HG03025 (cell line): ENCODE measurements around the gene PLCH1.

Experiments
- ATAC-seq: cut with Tn5 transposase; IDR thresholded peaks from one replicate; pipeline ENCODE4 v1.9.1; 2021; ENCODE audit warnings: mild to moderate bottlenecking, moderate library complexity; ENCODE audit not compliant: unreplicated experiment, low FRiP score

PLCH1 gene

DNA sequence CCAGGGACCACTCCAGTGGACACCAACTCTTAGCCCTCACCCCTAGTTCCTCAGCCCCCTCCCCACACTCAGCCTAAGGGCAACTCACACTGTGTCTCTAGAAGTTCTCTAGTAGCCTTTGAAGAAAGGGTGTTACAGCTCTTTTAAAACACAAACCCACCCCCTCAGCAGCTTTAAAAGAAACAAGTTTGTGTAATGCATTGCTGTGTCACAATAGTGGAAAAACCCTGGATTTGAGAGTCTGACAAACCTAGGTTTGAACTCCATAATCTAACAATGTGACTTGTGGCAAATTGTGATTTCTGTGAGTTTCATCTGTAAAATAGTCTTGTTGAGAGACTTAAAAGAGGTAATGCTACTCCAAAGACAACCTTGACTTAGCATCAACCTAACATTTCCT, 54.0 kb downstream of the PLCH1 start:
- ATAC-seq: no peak

DNA sequence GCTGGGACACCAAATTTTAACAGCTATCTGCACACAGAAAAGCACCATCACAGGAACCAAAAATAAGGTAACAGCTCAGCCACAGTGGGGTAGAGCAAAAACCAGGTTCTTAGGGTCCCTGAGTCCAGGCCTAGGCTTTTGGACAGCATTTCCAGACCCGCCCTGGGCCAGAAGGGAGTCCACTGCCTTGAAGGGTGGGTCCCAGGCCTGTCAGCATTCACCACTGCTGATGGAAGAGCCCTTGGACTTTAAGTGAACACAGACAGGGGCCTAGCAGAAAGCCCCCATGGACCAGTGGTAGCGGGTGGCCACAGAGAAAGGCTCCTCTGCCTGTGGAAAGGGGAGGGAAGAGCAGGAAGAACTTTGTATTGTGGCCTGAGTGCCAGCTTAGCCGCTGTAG, 56.4 kb downstream of the PLCH1 start:
- no peak for ATAC-seq

DNA sequence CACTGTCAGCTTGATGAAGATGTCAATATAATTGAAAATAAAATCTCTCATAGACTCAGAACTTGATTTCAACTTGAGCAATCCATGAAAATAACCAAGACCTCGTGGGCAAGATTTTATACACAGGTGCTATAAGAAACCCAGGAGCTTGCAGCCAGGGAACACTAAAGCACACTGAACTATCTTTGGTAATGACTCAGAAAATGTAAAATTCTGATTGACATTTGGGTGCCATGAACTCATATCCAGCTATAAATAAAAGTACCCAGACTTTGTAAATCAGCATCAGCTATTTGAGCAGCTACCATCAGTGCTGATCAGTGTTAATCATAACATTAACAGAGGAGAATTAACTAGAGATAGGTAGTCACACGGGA, 61.5 kb downstream of the PLCH1 start:
- ATAC-seq: no peak

DNA sequence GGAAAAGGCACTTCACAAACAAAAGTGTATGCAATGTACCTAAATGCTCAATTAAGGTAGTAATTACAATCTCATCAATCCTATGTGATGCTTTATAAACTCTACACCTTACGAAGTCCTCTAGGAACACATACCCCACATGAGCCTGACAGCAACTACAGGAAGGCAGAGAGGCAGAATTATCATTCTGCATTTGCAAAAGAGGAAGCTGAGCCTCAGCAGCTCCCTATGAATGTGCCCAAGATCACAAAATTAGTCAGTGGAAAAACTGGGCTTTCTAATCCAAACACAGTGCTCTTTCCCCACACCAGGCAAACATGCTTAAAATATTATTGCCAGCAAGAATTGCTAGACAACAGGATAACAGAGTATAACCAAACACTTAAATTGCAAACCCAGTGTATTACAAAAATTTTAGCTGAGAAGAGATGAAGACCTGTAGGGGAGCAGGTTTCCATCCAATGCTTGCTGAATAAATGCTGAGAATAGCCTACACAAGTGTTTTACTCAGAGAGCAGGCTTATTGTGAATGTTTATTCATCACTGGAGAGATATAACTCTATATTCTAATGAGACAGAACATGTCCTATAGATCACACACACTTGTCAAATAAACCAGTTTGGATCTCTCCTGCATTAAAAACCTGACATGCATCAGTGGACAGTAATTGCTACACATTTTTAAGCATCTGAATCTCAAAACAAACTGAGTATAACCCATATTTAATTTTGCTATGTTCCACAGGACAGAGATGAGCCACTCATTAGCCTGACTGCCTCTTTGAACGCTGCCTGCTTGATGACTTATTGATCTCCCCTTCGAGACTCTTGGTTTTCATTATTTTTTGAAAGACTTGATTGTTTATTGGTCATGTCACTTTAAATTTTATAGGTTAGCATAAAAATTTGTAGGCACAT, 62.2 kb downstream of the PLCH1 start:
- ATAC-seq: no peak

DNA sequence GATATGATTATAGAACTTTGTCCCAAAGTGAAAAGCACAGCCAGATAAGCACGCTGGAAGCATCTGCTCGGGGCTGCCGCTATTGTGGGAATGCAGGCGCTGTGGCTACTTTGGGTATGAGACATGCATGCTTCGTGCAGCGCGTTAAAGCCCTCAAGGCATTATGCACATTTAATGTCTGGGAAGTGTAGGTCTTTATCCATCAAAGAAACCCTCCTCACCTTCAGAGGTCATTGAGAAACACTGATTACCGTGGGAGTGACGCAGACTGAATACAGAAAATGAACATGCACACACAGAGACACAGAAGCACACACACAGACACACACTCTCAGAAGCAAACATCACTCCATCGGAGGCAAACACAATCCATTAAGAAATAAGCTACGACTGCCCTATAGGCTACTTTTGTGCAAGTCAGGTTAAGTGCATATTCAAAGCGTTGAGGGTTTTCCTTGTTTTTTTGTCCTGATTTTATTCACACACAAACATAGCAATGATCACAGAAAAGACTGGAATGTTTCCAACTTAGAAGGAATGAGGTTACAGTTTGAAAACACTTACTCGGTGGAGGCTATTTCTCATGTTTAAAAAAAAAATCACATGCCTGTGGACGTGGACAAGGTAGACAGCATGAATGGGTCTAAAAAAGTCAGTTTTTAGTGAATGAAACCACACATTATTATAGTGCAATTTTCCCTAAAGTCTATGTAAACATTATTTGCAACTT, 68.5 kb downstream of the PLCH1 start:
- ATAC-seq: no peak

DNA sequence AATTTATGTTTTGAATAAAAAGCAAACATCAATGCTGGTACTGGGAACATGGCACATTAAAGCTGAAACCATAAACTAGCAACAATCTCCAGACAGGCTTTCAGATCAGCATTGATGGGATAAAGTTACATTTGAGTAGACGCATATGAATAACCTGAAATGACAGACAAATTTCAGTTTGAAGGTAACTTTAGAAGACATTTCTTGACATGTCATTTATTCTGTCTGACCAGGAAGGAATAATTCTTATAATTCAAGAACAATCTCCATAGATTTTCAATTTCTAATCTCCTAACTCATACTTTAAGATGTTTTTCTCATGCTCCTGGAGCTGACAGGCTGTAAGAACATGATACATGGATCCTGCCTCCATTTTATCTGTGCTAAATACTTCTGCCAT, 69.8 kb downstream of the PLCH1 start:
- no peak for ATAC-seq

DNA sequence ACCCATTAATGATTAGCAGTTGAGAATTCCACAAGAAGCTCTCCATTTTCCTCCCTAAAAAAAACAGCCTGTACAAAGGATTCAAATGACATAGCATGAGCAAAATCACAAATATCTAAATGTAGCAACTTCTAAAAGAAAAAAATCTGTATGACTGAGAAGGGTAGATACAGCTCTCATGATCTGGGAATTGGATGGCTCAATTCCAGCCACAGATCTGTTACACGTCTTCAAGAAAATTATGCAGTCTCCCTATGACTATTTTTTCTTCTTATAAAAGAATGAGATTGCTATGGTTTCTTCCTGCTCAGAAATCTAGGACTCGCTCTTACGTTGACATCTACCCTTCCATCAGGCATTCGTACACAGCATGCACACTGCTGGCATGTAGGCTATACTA, 71.5 kb downstream of the PLCH1 start:
- no peak for ATAC-seq

DNA sequence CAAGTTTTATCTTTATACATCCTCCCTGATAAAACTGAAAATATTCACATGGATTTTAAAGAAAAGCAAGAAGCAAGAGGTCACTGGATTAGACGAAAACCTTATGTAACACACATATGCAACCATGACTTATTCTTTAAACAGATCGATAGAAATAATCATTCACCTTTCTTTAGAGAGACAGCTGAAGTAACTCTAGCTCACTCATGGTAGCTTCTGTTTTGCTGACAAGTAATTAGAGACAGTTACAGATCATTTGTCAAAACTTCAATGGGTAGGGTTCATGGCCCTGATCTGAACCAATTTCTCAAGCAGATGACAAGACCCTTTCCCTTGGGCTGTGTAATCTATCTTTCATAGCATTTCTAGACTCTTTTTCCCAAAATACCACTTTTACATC, 74.5 kb downstream of the PLCH1 start:
- no peak for ATAC-seq

DNA sequence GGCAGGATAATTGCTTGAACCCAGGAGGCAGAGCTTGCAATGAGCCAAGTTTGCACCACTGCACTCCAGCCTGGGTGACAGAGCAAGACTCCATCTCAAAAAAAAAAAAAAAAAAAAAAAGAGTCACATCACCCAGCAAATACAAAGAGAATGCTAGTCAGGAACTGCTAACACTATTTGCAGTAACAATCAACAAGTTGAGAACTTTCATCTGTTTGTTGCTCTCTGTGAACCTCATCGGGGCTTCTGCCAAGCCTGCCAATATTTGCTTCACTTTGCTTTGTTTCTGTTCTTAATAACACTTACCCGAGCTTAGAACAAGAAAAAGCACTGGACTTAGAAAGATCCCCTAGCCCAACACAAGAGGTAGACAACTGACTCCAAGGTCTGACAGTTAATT, 76.9 kb downstream of the PLCH1 start:
- no peak for ATAC-seq

DNA sequence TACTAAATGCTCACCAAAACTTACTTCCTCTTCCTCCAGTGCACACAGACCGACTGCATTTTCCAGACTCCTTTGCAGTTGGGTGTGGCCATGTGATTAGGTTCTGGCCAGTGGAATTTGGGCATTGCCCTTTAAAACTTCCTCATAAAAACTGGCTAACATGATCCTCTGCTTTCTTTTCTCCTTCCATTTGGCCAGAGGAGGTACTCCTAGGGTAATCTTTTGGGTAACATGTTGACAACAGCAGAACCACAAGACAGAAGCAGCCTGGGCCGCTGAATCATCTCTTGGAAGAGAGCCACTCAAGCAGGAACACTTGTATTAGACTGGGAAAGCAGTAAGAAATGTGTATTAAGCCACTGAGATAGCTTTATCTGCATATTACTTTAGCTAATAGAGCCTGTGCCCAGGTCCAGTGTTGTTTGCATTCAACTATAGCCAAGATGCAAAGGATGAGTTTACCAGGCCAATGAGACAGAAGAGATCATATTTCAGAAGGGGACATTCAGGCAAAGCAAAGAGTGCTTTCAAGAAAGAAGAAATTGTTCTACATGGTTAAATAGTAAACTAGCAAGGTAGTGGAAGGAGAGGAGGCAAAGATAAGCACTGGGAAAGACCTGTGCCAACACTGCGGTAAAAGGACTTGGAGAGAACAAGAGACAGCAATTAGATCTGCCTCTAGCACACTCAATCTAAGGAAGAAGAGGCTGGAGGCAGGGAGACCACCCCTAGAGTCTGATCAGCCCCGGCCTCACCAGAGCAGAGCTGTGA, 79.8 kb downstream of the PLCH1 start:
- no peak for ATAC-seq

DNA sequence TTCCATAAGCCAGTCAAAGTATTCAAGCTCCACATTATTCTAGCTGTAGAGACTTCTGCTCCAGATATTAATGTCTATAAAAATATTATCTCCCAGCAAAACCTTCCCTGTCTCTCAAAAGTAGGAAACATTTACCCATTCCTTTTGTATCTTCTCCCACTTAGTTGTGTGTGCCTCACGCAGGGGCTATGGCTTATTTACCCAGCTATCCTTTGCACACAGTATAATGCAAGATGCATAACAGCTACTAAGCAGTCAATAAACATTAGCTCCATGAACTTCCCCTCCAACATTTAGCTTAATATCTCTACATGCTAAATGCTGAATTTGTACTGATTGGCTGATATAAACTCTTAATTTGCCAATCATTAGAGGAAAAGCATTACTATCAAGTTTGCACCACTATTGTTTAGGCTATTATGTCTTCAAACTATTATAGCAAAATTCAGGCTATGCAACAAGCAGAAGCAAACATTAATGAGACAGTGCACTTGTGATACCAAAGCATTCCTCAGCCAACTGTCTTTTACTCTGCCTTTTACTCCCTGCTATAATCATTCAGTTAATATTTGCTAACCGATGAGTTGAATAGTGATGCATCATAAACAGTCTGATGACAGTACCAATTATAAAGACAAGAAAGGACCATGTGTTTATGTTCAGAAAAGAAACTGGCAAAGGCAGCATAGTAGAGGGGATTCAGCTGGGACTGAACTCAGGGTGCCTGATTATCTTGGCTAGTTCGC, 81.2 kb downstream of the PLCH1 start:
- ATAC-seq: no peak

DNA sequence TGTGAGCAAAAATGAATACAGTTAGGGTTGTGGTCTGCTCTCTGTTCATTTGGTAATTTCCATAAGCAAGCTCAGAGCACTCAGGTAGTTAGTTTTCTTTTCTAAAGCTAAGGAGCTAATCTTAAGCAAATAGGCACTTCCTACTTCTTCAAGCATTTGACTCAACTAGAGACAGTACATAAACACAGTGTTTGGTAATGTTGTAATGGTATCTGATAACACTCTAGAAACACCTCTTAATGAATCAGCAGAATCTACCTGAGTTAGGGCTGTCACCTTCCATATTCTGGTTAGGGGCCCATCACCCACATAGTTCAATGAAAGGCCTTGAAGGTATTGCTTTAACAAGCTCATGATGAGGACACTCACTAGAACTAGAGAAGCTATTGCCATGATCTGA, 83.1 kb downstream of the PLCH1 start:
- ATAC-seq: no peak

DNA sequence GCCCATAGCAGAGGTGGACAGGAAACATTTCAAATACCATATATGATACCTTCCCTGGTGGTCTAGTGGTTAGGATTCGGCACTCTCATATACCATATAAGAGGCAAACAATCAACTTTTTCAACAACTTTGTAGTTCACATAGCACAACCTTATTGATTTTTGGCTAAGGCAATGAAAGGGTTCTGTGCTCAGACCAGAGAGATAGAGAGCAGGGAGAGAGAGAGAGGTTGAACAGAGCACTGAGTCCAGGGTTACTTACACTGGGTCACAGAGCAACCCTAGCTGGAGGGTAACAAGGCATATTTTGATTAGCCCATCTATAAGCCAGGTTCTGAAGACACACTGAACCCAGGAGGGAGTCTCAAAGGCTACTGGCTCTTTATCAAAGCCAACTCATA, 83.8 kb downstream of the PLCH1 start:
- ATAC-seq: no peak

DNA sequence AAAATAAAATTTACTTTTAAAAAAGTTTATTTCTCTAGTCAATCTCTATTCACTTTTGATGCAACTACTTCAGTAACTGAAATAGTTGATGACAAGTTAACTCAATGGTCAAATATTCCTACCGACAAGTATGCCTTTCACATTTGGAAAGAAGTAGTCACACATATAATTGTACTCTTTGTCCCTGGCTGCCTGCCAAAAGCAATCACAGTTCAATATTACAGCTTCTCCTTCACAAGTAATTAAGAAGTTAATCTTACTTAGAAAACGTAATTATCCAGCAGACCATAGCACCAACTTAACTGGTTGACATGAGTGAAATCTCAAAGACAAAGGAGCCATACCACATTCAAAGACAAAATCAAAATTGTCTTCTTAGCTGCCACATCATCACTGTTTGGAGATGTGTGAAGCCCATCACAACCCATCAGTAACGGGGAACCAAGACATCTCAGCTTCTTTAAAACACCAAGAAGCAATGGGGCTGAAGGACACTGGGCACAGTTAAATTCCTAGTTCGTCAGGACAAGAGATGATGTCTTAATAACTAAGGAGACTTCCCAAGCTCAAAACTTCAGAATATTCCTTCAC, 86.1 kb downstream of the PLCH1 start:
- ATAC-seq: no peak

DNA sequence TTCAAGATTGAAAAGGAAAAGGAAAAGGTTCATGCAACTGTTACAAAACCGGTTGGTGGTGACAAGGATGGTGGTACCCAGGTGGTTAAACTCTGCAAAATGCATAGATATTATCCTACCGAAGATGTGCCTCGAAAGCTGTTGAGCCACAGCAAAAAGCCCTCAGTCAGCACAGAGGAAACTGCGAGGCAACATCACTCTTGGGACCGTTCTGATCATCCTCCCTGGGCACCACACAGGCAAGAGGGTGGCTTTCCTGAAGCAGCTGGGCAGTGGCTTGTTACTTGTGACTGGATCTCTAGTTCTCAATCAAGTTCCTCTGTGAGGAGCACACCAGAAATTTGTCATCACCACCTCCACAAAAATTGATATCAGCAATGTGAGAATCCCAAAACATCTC, 86.9 kb downstream of the PLCH1 start:
- ATAC-seq: no peak

DNA sequence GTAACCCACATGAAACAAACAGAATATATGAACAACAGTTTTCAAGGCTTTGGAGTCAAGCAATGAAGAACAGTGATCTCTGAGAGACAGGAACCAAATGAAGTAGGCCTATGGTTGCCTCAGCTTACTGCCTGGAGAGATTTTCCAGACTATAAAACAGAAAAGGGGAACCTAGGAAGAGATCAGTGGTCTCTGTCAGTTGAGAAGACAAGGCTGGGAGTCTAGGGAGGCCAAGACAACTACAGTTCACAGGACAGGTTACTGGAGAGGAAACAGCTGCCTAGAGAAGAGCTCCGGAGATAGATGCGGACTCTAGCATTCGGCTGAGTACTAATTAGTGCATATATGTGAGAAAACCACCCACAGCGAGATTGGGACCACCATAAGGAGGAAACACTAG, 87.7 kb downstream of the PLCH1 start:
- ATAC-seq: no peak

DNA sequence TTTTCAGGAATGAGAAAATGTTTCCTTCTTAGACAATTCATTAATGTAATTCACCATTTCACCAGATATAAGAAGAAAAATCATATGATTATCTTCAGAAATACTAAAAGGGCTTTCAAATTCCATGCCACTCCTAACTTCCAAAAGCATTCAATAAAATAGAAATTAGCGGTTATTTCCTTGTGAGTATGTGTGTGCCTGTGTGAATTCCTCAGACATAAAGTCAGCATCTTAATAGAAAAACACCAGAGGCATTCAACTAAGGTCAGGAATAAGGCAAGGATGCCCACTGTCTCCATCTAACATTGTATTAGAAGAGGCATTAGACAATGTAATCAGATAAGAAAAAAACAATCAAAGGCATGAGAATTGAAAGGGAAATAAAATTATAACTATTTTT, 88.4 kb downstream of the PLCH1 start:
- no peak for ATAC-seq

DNA sequence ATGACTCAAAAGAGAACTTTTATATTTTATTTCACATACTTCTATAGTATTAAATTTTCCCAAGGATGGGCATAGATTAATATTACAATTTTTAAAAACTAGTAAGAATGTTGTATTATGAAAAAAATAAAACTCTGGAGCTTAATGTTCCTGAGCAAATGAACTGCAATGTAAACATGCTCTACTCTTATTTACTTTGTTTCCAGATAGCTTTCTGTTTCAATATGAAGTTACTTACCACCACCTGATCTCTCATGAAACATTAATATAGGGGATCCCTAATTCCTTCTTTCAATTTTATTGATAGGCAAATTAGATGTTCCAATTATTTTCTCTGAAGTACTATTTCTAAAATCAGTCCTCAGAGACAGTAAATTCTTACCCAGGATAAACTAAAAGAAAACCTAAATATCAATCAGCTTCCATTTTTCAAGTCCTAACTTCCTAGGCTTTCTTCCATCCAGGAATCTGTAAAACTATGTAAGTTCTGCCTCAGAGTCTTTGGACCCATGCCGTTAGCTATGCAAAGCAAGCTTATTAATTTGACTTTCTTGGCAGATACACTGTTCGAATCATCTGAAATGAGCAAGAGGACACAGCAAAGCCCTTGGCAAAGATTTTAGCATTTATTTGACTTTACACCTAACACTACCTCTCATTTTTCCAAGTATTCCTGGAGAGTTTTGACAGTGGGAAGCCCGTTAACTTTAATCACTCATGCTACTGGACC, 93.2 kb downstream of the PLCH1 start:
- no peak for ATAC-seq

DNA sequence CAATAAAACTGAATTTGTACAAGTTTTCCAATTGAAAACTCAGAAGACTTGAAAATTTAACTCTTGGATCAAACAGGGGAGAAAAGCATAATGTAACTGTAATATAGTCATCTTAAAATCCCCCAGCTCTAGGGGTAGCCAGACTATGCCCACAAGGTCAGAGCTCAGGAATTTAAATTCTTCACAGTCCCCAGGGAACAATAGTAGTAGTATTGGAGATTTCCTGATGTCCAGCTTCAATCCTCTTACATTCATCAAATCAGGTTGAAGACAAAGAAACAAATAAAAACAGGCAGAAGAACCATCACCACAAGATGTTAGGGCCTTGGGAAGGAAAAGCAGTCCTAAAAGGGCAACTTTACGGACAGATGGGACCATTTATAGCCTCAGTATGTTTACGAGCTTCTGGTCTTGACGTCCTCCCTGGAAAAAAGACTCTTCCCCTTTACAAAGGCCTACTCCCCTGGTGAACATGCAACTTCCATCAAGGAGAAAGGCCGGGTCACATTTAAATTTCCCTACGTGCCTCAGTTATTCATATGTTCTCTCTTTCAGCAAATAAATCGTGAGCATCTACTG, 96.8 kb downstream of the PLCH1 start:
- no peak for ATAC-seq
